ENCODE measurements around the gene BPIFB3.

GRCh38 chr20:33042430-33042829 is 11.3 kb upstream of the BPIFB3 start:
- TF ChIP-seq CTCF (IDR thresholded peaks at IDR 0.05): no peak
- no peak for TF ChIP-seq POLR2A (IDR thresholded peaks at IDR 0.05)

Data from uterus (tissue), 2 donors.